ENCODE data around the gene VWF.

The VWF gene

DNA sequence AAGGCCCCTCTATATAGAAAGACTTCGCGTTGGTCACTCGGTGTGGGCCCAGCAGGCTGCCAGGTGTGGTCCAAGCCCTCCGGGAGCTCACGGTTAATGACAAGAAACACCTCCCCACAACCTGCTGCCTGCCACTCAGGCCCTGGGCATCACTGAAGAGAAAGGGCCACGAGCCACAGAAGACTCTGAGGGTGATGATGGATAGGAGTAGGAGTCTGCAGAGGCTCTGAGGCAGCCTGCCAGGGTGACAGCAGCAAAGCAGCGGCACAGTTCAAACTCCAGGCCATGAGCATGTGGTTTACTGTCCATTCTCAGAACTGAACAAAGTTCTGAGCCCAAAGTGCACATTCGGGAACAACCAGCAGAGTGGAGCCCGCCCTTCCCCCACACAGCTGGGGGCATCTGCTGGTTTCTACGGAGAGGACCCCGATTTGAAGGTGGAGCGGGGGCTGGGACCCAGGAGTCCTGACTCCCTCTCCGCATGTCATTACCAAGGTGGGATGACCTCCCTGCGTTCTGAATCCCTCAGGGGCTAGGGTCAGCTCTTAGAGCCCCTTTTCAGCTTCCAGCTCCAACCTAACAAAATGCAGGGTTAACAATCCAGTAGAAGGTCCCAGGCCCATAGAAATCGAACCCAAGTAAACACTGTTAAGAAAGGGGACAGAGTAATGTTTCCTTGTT, 65.8 kb downstream of the VWF start:
- DNase-seq = no peak

DNA sequence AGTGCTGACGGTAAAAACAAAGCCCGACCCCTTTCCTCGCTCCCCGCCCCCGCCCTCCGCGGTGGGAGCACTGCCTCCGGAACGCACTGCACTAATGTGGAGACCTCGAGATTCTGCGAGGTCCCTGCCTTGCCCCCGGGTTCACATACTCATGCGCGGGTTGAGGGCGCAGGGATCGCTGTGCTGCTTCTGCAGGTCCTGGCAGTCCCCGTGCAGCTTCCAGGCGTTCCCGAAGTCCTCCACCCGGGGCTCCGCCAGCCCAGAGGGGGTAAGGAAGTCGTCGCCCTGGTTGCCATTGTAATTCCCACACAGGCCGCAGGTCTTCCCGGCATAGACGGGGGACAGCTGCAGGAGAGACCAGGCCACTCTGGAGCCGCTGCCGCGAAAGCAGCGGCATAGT, 66.8 kb downstream of the VWF start:
- DNase-seq = no peak

DNA sequence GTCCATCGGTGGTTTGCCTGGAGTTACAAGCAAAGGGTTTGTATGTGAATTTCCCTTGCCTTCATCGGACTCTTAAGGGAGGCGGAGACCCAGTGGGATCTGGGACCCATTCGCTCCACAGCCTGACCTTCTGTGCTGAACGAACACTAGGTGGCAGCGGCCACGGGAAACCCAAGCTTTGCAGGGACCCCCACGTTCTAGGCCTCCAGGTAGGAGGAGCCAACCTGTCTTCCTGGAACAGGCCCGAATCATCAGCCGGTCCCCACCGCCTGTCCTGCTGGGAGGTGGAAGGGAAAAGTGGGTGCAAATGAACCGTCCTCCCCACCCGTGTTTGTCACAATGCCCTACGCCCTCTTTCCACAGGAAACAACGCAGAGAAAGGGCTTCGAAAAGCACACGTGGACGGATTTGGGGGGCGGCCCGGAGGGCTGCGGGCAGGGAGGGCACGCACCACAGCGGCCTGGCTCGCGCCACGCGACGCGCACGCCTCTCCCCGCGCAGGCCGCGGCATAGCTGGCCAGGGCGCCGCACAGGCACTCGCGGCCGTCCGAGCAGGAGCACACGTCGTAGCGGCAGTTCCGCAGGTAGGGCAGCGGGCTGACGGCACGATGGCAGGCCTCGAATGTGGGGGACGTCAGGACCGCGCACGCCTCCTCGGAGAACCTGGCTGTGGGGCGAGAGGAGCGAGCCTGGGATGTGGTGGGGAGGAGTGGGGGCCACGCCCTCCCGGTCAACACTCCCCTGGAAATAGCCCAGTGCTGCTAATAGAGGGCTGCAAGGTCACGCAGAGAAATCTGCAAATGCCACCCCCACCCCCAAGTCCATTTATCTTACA, 67.8 kb downstream of the VWF start:
- DNase-seq = peak; percentile 68

DNA sequence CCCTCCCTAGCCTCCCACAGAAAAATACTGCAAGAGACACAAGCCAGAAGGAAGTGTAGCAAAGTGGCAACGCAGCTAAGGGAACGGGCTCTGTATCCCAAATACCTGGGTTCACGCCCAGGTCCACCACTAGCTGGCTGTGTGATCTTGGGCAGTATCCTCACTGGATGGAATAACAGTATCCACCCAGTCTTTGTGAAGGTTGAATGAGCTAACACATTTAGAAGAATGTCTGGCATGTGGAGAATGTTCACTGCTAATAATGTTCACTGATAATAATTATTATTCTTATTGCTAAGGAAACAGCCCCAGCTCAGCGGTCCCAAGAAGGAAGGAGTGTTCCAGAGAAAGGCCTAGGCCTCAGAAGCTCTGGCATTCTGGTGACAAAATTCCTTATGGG, 70.9 kb downstream of the VWF start:
- no peak for DNase-seq

DNA sequence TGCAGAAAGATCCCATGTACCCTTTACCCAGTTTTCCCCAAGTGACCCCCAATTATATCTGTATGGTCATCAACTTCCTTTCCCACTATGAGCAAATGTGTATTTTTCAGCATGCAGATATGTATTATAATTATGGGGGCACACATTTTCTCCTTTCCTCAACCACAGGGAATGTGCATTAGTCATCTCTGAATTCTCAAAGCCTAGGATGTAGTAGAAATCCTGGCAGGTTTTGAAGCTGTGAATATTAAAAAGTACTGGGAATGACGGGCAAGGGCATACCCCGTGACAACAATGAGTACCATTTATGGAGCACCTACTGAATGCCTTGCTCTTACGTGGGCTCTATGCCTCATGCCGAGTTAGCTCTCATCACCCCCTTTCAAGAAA, 71.5 kb downstream of the VWF start:
- no peak for DNase-seq

DNA sequence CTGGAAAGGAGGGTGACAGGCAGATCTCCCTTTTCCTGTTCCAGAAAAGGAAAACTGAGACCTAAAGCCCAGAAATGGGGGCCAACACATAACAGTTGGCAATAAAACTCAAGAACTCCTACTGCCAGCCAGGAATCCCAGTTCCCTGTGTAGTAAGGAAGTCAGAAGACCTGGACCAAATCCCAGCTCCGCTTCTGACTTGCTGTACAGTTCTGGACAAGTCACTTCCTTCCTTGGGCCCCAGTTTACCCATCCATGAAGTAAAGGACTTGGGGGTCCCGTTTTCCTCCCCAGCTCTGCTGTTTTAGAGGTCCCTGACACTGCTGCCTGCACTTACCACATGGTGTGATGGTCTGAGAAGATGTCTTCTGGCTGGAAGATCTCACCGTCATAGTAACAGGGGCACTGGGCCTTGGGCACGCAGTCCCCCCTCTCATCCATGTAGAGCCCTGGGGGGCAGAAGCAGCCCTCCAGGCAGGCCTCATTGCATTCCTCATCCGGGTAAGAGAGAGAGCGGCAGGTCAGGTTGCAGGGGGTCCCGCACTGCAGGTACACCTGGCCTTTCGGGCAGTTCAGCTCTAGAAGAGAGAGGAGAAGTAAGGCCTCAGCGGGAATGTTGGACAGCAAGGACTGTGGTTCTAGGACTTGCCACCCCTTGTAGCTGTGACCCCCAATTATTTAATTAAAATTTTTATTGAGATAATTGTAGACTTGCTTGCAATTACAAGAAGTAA, 72.1 kb downstream of the VWF start:
- DNase-seq = no peak

DNA sequence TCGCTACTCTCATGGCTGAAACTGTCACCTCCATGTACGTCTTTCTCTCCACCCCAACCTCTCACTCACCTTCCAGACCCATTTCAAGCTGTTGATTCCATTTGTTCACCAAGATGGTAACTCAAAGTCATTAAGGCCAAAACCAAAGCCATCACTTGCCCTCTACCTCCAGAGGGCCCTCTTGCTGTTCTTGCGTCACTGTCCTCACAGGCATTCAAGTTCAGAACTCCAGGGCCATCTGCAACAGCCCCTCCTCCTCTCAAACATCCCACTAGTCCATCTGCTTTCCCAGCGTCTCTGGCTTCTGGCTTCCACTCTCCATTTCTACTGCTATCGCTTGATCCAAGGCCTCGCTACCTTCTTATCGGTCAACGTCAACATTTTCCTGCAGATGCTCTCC, 74.5 kb downstream of the VWF start:
- no peak for DNase-seq

DNA sequence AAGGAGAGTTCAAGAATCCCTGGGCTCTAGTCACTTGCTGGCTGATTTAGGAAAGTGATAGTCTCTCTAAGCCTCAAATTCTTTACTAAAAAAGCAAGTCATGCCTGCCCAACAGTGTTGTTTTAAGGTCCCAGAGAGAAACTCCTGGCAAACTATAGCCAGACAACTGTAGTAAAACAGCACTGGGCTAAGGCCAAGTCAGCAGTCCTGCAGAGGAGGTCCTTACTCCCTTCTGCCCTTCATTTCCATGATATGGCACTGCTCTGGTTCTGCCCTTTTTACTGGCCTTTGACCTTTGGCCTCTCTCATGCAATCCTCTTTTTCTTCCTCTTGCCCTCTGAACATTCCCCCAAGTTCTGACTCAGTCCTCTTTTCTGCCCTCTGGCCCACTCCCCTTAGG, 74.9 kb downstream of the VWF start:
- DNase-seq = no peak

DNA sequence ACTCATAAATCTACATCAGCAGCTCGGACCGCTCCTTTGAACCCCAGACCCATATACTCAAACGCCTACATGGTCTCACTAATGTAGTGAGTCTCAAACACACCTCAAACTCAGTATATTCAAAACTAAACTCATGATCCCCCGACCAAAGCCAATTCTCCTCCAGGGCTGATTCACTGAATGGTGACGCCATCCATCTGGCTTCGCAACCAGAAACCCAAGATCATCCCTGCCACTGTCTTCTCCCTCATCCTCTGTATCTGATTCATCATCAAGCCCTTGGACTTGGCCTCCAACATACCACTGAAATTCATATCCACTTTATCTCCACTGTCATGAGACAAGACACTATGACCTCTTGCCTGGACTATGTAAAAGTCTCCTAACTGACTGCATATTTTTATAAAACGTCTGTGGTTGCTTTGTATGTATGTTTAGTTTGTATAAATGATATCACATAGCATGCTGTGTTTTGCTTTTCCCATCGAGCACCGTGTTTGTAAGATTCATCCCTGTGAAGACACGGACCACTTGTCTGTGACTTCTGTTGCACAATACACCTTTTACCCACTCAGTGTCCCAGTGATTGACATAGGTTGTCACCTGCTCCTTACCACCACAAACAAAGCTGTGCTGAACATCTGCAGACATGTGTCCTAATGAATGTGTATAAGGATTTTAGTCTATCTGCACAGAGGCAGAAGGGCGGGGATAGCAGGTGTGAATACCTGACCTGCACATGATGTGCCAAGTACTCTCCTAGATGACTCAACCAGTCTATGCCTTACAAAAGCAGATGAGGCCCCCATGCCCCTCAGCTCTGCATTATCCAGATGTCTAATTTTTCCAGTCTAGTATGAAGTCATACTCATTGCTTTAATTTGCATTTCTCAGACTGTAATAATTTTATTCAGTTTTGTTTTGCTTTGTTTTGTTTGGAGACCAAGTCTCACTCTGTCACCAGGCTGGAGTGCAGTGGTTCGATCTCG, 76.9 kb downstream of the VWF start:
- no peak for DNase-seq

DNA sequence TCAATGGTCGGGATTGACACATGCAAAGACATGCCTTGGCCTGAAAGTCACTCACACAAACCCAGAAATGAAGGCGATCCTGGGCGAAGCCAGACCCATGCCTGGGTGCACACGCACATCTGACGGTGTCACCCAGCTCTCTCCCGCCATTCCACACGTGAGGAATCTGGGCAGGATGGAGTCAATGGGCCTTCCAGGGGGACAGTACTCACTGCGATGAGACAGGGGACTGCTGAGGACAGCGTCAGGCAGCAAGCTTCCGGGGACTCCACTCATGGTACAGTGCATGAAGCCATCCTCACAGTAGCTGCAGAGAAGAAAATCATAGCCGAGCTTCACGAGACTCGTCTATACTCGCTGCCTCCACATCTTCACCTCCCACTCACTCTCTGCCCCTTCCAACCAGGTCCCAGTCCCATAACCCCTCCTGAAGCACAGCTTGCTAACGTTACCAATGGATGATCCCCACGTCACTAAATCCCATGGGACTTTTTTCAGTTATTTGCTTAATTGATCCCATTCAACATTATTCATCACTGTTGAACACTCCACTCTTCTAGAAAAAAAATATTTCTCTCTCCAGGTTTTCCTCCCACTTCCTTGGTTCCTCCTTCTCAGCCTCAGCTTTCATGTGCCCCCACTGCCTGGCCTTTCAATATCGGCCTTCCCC, 77.8 kb downstream of the VWF start:
- no peak for DNase-seq

DNA sequence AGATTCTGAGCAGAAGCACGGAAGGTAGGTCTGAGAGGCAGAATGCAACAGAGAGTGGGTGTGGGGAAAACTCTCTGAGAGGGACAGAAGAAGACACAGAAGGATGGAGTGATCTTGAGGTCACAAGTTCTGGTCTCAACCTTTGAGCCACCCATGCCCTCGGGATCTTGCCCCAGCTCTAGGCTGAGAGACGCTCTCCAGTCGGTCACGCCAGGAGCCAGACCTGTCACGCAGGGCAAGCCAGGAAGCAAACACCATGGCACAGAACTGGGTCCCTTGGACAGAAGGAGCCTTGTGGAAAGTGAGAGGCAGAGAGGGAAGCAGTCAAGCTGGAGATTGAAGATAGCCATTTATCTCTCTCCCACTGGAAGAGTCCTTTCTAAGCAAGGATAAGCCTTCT, 79.0 kb downstream of the VWF start:
- no peak for DNase-seq

DNA sequence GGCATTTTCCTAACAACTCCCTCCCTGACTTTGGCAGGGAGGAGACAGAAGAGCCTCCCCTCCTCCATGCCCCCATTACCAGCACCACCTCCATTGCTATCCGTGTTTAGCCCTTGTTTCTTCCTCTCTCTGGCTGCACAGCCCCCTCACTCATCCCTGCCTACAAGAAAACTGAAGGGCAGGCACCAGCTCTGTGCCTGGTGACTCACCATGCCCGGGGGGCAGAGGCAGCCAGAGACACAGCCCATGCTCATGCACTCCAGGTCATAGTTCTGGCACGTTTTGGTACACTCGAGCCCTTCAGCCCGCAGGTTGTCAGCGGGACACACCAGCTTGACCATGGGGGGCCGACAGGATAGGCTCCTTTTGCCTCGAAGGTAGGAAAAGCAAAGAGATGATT, 80.4 kb downstream of the VWF start:
- no peak for DNase-seq

DNA sequence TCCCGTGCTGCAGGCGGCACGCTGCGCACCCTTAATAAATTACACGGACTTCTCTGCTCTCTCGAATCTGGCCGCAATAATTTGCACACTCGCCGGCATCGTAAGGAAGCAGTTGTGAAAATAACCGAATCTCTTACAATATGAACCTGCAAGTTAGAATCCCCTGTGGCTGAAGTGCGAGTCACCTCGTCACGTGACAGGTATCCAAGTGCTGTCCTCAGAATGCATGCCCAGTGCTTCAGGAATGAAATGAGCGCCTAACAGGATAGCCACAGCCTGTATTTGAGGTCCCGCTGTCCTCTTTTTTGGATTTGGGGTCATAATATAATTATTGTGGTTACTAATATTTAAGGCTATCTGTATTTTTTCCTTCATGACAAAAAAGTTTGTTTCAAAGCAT, 82.0 kb downstream of the VWF start:
- DNase-seq = no peak

DNA sequence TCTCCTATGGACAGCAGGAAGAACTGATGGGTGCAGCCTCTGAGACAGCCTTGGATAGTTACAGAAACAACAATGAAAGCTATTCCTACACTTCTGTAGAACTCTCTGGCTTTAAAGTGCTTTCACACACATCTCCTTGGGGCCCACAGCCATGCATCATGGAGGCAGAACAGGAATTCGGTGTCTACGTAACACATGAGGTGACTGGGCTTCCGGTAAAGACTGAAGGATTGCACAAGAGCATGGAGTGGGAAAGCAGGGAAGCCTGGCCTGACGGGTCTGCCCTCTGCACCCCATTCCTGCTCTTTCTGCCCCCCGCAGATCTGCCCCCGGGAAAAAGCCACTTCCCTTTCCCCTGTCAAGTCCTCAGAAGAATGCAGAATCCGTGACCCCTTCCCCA, 82.6 kb downstream of the VWF start:
- DNase-seq = no peak

DNA sequence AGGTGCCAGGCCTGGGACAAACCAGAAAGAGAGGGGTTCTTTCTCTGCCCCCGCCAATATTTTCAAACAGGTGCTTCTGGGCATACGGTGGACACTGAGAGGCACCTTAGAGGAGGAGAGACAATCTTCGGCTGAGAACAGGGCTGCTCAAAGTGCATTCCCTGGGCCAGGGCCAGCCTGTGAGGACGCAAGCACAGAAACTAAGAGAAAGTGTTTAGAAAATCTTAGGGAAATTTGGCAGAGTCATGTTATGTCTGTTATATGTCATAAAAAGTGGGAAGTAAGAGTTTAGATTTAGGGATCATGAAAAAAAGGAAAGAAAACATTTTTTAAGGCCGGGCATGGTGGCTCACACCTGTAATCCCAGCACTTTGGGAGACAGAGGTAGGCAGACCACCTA, 83.7 kb downstream of the VWF start:
- no peak for DNase-seq

DNA sequence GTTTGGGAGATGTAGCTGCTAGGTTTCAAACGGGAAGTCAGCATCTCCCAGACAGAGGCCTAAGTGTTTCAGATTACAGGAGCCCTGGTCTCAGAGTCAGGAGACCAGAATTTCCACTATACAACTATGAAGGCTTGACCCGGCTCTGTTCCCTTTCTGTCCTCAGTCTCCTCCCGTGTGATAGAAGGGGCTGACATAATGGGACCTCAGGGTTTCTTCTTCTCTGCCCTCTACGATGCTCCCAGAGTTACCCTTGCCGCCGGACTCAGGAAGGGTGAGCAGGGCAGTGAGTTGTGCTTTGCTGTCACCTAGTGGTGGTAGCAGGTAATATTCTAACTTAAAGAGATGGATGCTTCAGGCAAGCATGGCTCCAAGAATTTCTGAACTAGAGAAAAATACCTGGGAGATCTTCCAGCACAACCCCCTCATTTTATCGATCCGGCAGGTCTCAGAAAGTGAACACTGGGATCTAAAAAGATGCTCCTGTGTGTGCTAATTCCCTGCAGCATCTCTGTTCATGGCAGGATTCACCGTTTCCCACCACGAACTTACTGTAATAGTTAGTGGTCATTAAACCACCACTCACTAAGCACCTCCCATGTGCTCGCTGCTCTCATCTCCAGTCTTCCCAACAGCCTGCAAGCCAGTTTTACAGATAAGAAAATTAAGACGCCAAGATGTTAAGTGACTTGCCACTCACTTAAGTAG, 84.4 kb downstream of the VWF start:
- peak; percentile 69 for DNase-seq

DNA sequence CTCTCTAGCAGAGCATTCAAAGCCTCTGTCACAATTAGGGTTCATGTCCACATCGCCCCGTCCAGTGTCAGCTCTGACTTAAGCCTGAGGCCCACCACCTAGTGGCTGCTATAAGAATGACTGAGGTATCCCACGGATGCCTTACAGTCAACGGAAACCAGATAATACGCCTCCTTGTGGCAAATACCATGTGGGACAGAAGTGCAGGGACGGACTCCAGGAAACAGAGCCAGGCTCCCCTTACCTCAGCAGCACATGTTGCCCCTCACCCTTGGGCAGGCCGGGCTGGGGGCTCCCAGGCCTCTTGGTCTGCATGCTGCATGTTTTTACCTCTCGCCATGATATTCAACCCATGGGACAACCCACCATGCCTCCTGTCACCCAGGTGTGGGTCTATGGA, 86.3 kb downstream of the VWF start:
- peak; percentile 62 for DNase-seq

DNA sequence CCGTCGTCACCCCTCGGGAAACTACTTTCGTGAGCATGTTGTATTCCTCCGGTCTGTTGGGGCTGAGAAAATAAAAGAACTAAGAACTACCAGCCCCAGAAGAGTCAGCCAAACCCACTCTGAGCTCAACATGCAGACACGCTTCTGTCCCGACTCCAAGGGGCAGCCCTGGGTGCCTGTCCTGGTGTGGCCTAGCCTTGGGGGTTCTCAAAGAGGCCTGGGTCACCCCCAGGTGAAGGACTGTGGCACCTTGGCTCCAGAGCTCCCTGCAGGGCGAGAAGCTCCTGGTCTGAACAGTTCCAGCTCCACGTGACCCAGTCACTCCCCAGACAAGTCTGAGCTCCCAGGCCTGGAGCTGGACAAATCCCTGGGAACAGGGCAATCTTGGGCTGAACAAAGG, 87.0 kb downstream of the VWF start:
- no peak for DNase-seq

DNA sequence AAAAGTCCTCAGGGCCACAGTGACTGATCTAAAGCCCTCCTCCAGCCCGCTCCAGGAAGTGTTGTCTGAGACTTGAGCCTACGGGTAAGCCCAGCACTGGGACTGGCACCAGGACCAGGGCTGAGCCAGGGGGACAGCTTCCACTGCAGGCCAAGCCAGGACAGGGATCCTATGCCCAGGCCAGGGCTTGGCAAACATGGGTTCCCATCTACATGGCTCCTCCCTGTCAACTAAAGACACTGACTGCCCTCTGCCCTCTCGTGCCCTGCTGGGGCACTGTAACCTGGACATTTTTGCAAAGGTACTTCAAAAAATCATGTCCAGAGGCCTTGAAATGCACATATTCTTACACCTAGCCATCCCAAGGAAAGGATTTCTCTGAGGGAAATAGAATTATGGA, 88.0 kb downstream of the VWF start:
- DNase-seq = no peak

DNA sequence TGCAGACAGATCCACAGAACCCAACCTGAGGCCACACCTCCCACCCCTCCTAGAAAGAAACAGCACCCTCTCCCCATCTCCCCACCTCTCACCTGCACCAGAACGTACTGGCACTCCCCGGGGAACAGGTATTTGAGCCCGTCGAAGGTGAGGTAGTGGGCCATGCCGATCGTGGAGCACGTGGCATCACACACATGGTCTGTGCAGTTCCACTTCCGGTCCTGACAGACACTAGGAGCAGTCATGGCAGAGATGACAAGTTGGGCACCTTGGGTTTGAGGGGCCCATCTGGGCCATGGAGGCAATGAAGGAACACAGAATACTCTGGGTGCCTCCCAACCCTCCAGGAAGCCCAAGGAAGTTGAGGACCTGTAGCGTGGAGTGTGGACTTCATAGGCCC, 89.9 kb downstream of the VWF start:
- no peak for DNase-seq

DNA sequence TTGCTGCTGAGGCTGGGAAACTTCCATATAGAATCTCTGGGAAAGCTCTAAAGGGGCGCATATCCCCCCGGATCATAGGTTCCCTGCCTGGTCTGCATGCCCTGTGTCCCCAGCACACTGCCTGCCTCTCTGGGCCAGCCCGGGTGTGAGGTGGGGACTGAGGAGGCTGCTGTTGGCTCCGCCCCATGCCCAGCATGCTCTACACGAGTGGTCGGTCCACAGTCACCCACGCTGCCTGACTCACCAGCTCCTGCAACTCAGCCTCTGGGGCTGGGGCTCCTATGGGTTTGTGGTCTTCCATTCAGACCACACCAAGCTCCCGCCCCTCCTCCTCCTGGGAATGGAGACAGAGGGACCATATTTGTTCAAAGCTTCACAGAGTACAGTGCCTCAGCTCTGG, 90.9 kb downstream of the VWF start:
- DNase-seq = no peak

DNA sequence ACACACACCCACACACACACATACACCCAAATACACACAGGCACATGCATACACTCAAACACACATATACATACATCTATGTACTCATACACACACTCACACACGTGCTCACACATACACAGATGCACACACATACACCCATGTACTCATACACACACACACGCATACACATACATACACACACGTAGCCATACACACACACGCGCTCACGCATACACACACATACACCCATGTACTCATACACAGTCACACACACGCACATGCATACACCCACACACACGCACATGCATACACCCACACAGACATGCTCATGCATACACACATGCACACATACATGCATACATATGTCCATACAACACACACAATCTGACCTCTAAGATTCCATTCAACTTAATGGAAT, 91.7 kb downstream of the VWF start:
- DNase-seq = no peak
